Measurements from ENCODE around the gene PTPRN2.
"Not testable (repeated sequence)": the region's sequence is repeated elsewhere in the genome, so short reads cannot be mapped to it uniquely, and the experiment has no call there.

Gene PTPRN2

DNA sequence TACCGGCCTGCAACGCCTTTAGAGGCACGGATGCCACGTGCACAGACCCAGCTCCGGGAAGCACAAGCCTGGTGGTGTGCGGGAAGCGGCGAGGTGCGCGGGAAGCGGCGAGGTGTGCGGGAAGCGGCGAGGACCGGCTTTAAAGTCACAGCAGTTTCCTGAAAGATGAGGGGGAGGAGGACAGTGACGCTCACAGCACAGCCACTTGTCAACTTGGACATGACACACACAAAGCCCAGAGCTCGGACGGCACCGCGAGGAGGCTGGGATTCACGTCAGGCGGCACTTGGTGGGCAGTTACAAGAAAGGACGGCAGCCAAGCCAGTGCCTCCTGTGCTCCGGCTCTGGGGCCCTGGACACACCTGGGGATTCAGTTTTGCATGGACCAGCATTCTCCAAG is 724.9 kb downstream of the PTPRN2 start:
- DNase-seq (ENCODE audit: low spot score), result no peak

GRCh38 chr7:157861551-157861950 is 726.1 kb downstream of the PTPRN2 start:
- no peak for DNase-seq (ENCODE audit: low spot score)

DNA sequence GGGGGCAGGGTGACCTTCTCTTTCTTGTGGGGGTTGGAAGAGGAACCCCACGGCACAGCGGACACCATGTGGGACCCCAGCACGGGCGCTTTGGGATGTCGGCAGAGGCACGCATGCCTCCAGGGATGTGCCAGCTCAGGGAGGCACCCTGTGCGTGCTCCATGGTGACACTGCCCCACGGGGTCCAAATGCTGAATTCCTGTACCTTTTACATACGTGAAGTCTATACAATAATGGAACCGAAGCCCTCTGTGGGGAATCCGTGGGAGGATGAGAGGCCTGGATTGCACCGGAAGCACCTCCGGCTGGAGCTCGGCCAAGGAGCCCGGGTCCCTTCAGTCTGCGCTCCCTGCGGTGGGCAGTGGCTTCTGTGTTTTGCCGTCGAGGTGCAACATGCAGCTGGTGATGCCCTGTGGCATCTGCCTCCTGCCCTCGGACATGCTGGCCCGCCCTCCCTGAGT is 726.6 kb downstream of the PTPRN2 start:
- no peak for DNase-seq (ENCODE audit: low spot score)

GRCh38 chr7:157860406-157860805 is 727.2 kb downstream of the PTPRN2 start:
- no peak for DNase-seq (ENCODE audit: low spot score)

DNA sequence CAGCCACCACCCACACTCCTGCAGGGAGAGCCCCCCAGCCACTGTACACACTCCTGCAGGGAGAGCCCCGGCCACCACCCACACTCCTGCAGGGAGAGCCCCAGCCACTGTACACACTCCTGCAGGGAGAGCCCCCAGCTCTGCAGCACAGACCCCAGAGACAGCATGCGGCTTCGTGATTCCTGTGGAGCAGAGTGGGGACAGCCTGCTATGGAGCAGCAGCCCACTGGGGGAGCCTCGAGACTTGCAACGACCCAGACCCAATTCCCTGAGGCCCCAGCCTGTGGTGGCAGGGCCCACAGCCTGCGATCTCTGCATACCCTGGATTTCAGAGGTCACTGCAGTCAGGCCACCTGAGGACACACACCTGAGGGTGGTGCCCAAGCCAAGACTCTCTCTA is 727.7 kb downstream of the PTPRN2 start:
- DNase-seq (ENCODE audit: low spot score), result no peak

DNA sequence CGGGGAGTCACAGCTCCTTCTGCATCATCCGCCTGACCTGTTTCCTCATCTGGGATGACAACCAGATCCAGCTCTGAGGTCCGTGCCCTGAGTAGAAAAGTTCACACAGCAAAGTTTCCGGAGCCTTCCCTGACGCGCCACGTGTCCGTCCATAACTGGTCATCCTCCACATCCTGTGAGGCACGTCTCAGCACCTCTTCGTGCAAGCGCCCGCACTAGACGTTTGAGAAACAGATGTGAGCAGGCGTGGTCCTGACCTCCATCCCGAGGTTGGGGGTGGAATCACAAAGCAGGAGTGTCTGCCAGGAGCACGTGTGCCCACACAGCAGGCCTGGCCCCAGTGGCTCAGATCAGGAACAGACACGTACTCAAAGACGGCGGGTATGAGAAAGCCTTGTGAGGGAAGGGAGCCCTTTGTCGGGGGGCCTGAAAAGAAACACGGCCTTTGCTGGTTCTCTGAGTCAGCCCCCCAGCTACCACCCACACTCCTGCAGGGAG is 730.0 kb downstream of the PTPRN2 start:
- no peak for DNase-seq (ENCODE audit: low spot score)

DNA sequence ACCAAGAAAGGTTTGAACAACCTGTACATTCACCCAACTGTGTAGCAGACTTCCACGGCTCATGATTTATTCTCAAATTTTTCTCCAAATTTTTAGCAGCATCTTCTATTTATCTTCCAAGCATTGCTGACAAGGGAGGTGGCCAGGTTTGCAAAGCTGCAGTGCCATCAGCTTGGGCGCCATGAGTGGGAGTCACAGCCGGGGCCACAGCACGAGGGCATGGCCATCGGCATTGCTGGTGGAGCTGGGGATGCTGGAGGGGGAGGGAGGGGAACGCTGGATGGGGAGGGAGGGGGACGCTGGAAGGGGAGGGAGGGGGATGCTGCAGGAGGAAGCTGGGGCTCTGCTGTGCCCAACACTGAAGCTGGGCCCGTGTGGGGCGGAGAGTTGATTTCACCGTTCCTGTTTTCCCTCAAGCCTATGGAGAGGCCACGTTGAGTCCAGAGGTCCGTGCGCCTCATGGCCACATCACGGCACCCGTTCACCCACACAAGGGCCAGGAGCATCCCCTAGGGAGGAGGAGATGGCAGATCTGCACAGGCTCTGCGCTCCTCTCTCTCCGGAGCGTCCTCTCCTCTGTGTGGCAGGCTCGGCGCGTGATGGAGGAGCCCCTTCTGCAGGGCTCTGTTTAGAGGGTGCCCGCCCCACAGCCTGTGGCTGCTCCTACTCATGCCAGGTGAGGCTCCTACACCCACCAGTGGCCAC is 730.6 kb downstream of the PTPRN2 start:
- DNase-seq (ENCODE audit: low spot score), result no peak

DNA sequence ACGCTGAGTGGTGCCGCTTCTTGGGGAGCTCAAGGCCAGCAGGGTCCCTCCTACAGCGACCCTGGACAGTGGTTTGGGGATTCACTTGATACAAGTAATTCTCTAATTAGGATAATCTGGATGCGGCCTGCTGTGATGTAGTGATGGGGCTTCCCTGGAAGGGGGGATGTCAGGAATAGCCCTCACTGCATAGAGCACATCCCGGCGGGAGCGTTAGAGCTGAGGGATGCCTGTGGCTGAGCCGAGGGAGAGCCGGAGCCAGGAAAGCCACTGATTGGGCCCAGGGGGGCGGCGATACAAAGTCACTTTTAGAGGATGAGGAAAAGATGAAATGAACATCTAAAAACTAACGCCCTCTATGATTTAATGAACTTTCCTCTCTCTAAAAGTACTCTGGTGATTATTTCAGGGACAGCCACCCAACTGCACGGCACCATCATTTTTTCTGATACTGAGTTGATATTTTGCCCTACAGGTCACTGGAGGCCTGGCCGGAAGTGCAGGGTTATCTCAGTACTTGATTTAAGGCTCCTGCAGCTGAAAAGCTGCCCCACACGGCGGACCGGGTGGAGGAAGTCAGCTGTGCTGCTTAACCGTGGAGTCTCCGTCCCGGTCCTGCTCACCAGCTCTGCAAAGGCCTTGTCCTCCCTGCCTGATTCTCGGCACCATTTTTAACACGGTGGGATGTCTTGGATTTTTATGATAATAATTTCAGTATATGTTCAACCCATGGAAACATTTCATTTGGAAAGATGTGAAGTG is 732.0 kb downstream of the PTPRN2 start:
- no peak for DNase-seq (ENCODE audit: low spot score)

GRCh38 chr7:157855016-157855415 is 732.6 kb downstream of the PTPRN2 start:
- no peak for DNase-seq (ENCODE audit: low spot score)

DNA sequence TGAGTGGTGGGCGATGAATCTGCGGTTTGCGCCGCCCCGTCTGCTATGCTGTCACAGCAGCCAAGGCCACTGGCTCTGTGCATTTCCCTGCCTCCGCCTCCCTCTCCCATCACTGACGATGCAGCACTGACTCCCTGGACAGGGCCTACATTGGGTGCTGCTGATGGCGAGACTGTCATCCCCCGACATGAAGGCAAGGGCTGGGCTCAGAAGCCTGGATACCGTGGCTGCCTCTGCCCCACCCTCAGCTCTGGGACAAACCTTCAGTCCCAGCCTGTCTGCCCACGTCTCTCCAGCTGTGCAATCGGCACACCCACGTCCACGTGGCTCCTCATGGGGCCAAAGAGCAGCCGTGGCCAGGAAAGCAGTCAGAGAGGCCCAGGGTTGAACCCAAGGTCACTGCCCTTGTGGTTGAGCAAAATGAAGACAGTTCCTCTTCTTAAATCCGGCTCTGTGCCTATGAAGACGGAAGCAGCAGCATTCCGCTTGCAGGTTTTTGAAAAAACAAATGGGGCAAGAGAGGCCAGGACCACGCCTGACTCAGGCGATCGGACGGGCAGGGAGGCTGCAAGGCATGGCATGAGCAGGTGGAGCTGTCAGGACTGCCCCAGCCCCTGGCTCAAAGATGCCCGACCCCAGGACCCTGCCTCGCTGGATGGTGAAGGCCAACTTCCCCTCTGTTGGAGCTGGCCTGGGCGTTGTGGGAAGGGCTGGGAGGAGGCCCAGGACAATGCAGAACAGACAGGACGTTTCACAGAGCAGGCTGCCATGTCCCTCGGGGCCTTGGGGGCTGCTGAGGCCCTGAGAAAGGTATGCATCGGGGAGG is 733.3 kb downstream of the PTPRN2 start:
- DNase-seq (ENCODE audit: low spot score), result no peak

GRCh38 chr7:157853789-157854065 is 733.9 kb downstream of the PTPRN2 start:
- DNase-seq (ENCODE audit: low spot score), result no peak

GRCh38 chr7:157853076-157853788 is 734.4 kb downstream of the PTPRN2 start:
- DNase-seq (ENCODE audit: low spot score), result no peak

GRCh38 chr7:157851501-157852067 is 736.0 kb downstream of the PTPRN2 start:
- no peak for DNase-seq (ENCODE audit: low spot score)

DNA sequence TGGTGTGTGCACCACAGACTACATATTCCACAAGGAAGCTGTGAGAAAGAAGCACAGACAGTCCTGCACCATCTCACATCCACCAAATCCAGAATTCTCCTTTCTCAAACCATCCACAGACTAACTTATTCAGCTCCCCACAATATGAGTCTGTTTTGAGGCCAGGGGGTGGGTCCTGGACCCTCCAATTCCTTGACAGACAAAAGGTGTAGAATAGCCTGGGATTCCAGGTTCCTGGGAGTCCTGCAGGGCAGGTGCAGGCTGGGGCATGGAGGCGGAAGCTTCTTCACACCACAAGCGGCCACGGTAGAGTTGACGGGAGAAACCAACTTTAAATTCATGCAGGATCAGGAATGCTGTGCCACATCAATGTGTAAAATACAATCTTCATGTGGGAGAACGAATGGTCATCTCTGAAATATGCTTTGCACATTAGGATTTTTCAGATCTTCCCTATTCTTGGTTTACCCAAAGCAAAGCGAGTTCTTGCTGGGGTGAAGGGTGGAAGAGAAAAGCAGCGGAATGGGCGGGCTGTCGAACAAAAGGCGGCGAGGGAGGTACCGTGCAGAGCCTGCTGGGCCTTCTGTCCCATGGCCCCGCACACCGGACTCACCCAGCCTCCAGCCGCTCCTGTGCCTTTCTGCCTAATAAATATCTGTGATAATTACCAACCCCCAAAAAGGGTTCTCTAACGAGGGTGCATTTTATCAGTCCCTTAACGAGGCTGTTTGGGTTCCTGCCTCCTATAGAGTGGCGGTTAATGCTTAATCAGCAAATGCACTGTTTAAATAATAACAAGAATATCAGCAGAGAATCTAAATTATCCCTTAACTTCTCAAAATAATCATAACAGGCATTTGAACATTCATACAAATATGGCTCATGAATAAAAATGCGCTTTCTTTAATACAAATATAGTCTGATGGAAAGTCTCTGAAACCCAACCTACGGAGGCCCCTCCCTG is 736.9 kb downstream of the PTPRN2 start:
- DNase-seq (ENCODE audit: low spot score), result no peak

- no peak for DNase-seq (ENCODE audit: low spot score)
These were observed 737.9 kb downstream of the PTPRN2 start for GRCh38 chr7:157849726-157850125.

GRCh38 chr7:157849341-157849596 is 738.4 kb downstream of the PTPRN2 start:
- no peak for DNase-seq (ENCODE audit: low spot score)

DNA sequence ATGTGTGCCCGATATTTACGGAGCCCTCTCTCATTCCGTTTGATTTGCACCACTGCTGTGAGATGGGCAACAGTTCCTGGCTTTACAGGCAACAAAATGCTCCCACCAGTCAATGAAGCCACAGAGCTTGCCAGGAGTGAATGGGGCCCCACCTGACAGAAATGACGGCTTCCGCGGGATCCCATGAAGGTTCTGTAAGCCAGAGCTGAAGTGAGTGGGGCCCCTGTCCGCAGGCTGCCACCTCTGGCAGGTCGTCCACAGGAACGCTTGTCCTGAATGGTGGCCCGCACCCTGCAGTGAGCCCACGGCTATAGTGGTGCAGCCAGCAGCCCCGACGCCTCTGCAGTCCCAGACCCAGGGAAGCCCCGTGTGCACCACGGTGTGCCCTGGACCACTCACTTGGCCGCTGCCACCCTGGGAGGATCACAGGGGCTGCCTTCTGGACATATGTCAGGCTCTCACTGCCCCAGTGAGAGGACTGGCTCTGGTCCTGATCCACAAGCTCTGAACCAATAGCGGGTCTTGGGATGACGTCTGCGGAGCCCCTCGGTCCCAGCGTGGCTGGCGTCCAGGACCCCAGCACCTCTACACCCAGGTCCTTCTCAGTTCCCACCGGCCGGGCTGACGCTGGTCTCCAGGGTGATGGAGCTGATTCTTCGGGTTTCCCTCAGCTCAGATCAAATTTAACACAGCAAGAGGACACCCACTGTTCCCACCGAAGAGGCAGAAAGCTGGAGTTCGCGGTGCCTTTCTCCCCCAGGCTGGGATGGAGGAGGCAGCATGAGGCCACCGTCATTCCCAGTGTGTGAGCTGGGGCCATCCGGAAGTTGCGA is 738.9 kb downstream of the PTPRN2 start:
- no peak for DNase-seq (ENCODE audit: low spot score)

- not testable (repeated sequence) for DNase-seq (ENCODE audit: low spot score)
These were observed 739.7 kb downstream of the PTPRN2 start for GRCh38 chr7:157847756-157848487.

- not testable (repeated sequence) for DNase-seq (ENCODE audit: low spot score)
These were observed 740.9 kb downstream of the PTPRN2 start for GRCh38 chr7:157846746-157847145.

Measured in hematopoietic multipotent progenitor cell treated with erythropoietin and hydrocortisone succinate and interleukin-3 and kit ligand, for 15 days (in vitro differentiated cells).